Activated gamma-delta T cell (primary cell): ENCODE results near the gene BBS9.
"Not testable (repeated sequence)": the region's sequence is repeated elsewhere in the genome, so short reads cannot be mapped to it uniquely, and the experiment has no call there.

Experiments
- DNase-seq: peaks from one replicate; lab custom pipeline; 2025; lab: John Stamatoyannopoulos, UW

BBS9 gene

DNA sequence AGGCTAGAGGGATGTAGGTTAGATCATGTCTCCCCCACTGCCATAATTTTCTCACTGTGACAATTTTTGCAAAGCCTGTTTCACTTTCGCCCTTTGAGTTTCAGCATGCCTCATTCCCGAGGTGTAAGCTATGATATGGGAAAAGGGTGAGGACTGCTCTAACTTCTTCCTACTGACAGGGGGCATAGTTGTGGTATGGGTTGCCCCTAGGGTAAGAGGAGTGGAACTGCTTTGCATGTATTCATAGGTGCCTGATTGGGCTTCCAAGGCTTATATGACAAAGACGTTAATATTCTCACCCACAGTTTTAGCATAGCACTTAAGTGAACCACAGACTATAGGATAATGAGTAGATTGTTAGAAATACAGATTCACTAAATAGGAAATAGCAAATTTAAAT is 148.7 kb downstream of the BBS9 start:
- no peak for DNase-seq

DNA sequence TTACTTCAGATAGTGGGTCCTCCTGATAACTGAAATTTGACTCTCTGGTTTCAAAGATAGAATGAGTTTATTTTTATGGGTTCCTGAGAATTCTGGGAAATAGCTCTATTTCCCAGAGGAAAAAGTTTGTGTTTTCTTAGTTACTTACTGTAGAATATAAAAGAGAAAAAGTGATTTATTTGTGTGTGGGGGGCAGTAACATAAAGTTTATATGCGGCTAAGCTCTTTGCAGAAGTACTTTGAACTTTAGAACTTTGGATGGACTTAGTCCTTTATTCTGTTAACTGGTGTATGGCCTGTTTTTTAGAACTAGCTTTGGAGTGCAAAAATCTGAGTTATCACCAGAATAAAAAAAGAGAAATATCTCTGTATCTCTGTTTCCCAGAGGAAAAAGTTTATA is 157.1 kb downstream of the BBS9 start:
- no peak for DNase-seq

DNA sequence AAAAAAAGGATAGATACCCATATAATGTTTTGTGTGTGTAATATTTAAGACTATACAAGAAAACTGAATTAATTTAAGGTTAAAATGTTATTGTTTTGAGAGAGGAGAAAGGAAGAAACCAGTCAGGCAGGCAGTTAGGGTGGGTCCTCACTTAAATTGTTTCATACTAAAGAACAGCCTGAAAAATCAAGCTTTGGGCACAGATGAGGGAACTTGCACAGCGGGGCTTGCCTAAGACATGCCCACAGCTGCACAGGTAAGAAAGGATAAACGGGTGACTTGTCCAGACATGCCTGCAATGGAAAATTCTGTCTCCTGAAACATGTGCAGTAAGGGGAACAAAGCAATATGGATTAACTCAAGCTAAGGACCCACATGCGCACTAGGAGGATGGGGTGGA is 158.4 kb downstream of the BBS9 start:
- no peak for DNase-seq

DNA sequence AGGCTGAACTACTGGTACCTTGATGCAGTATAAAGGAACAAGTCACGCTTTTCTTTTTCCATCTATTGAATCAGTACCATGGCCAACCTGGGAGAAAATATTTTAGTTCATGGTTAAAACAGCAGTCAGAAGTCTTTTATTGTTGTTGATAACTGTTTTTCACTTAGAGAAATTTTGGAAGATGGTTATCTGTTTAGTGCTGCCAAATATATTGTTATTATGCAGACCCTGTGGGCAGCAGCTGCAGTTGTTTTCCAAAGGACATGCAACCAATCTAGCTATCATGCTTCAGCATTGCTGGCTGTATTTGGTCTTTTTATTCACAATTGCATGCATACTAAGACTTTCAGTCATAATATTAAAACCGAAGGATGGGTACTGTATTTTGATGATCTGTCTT is 169.5 kb downstream of the BBS9 start:
- no peak for DNase-seq

DNA sequence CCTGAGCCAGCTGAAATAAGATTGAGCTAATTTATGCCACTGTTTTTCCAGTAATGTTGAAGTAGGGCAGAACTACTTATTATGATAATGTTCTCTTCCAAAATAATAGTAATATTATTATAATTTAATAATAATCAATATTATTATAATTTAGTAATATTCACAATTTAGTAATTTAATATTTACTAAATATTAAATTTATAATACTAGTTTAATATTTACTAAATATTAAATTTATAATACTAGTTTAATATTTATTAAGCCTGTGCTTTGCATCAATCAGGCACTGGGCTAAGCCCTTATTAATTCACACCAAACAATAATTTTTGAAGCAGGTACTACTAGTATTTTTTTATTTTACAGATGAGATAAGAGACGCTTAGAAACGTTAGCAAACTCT is 170.1 kb downstream of the BBS9 start:
- no peak for DNase-seq

DNA sequence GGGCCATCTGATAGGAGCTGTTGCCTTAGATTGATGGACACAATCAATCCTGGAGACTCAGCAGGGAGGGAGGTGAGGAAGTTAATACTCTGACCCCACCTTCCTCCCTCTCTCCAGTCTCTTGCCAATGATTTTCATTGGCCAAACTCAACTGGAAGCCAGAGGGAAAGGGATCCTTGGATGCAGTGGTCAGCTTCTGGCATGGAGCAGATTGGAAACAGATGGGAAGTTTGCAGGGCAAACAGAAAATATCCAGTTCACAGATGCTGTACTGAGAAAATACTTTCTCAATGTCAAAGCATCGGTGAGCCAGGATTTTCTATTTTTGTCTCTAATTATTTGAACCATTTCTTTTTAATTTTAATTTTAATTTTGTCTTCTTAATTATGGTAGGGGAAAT is 170.8 kb downstream of the BBS9 start:
- DNase-seq, result no peak

DNA sequence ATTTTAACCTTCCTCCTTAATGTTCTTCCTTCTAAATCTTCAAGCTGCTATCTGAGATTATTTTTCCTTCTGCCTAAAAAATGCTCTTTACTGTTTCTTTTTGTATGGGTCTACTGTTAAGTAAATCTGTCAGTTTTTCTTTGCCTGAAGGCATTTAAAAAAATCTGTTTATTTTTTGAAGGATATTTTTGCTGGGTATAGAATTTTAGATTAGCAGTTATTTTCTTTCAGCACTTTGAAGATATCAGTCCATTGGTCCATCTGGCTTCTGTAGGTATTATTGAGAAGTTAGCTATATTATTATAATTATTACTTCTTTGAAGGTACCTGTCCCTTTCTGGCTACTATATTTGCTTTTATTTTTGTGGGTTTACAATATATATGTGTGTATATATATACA is 171.4 kb downstream of the BBS9 start:
- DNase-seq, result no peak

DNA sequence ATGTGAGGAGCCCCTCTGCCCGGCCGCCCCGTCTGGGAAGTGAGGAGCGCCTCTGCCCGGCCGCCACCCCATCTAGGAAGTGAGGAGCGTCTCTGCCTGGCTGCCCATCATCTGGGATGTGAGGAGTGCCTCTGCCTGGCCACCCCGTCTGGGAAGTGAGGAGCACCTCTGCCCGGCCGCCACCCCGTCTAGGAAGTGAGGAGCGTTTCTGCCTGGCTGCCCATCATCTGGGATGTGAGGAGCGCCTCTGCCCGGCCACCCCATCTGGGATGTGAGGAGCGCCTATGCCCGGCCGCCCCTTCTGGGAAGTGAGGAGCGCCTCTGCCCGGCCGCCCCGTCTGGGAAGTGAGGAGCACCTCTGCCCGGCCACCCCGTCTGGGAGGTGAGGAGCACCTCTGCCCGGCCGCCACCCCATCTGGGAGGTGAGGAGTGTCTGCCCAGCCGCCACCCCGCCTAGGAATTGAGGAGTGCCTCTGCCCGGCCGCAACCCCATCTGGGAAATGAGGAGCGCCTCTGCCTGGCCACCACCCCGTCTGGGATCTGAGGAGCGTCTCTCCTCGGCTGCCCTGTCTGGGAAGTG is 174.7 kb downstream of the BBS9 start:
- DNase-seq, result not testable (repeated sequence)

DNA sequence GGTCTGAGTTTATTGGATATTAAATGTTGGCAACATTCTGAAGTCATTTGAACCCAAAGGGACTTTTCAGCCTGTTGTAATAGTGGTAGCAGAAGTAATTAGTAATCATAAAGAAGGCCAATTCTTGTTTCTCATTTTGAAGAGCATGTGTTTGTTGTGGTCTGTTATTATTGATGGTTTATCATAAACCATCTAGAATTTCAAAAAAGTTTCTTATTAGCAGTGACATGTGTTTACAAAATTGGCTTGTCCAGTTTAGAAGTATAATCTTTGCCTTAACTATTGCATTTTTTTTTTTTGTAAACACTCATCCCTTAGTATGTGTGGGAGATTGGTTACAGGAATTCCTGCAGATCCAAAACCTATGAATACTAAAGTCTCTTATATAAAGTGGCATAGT is 177.8 kb downstream of the BBS9 start:
- DNase-seq, result no peak

DNA sequence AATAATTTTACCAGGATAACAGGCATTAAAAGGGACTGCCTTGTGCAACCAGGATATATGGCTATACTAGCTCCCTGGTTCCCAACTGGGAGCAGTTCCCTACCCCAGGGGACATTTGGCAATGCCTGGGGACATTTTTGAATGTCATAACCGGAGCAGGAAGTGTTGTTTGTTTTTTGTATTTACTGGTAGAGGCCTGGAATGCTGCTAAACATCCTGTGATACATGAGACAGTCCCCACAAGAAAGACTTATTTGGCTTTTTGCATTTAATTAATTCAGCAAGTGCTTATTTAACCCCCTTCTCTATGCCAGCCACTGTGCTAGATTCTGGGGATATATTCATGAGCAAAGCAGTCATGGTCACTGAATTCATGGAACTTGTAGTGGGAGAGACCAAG is 181.2 kb downstream of the BBS9 start:
- DNase-seq, result no peak

DNA sequence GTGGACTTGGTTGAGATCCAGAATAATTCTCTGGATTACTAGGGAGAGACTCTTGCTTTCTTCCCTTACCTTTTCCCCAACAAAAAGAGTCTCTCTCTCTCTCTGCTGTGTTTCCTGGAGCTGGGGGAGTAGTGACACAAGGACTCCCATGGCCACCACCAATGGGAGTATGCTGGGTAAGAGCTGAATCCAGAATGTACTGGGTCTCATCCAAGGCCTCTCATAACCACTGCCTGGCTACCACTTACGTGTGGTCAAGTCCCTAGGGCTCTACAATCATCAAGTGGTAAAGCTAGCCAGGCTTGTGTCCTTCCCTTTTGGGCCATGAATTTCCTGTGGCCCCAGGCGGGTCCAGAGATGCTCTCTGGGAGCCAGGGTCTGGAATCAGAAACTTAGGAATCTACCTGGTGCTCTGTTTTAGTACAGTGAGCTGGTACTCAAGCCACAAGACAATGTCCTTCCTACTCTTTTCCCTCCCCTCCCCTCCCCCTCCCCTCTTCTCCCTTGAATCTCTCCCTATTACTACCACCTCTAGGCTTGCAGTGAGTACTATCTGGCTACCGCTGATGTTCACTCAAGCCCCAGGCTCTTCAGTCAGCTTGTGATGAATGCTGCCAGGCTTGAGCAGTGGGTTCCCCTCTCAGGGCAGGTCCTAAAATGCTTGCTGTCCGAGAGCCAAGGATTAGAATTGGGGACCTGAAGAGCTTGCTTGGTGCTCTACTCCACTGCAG is 196.6 kb downstream of the BBS9 start:
- no peak for DNase-seq

DNA sequence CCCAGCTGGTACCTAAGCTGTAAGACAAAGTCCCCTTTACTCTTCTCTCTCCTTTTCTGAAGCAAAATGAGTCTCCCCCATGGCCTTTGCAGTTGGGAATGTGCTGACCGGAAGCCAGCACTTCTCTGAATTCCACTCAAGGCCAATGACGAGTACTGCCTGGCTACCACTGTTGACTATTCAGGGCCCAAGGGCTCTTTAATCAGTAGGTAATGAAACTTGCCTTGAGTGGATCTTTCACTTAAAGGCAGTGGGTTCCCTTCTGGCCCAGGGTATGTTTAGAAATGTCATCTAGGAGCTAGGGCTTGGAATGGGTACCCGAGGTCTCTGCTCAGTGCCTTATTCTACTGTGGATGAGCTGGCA is 197.1 kb downstream of the BBS9 start:
- no peak for DNase-seq

DNA sequence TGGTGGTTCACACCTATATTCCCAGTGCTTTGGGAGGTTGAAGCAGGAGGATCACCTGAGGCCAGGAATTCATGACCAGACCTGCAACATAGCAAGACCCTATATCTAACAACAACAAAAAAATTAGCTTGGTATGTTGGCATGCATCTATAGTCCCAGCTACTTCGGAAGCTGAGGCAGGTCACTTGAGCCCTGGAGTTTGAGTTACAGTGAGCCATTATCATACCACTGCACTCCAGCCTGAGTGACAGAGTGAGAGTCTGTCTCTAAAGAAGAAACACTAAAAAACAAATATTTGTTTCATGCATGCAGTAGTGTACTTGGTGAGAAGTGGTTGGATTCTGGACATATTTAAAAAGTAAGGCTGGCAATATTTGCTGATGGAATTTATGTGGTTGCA is 198.1 kb downstream of the BBS9 start:
- DNase-seq, result no peak

DNA sequence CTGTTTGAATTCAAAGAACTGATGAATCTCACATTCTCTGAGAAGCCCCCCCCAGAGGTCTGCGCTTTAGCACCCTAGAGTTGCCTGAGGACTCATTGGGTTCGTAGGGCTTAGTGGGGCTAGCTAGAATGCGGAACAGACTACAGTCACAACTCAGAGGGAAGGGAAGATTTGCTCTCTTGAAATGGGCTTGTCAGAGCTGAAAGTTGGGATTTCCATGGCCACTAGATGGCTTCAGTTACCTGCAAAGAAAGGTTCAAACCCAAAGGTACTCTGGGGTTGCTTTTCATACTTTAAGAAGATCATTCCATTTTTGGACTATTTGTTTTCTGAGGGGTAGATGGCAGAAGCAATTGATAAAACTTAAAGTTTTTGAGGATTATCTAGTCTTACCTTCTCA is 205.0 kb downstream of the BBS9 start:
- DNase-seq, result no peak

DNA sequence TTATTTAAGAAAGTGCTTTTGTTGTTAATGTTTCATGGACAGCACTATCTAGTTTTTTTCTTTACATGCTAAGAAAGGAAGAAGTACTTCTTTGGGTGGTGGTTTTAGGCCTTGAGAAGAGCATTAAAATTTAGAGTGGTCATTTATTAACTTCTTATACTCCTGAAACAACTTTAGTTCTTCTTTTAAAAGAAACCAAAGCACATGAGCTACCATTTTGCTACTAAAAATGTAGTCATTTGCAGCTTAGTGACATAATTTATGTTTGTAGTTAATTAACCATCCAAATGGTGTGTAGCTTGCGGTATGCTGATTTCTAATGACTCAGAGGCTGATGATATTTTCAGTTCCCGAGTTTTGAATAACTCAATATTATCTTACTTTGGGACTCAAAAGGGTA is 207.5 kb downstream of the BBS9 start:
- DNase-seq, result no peak

DNA sequence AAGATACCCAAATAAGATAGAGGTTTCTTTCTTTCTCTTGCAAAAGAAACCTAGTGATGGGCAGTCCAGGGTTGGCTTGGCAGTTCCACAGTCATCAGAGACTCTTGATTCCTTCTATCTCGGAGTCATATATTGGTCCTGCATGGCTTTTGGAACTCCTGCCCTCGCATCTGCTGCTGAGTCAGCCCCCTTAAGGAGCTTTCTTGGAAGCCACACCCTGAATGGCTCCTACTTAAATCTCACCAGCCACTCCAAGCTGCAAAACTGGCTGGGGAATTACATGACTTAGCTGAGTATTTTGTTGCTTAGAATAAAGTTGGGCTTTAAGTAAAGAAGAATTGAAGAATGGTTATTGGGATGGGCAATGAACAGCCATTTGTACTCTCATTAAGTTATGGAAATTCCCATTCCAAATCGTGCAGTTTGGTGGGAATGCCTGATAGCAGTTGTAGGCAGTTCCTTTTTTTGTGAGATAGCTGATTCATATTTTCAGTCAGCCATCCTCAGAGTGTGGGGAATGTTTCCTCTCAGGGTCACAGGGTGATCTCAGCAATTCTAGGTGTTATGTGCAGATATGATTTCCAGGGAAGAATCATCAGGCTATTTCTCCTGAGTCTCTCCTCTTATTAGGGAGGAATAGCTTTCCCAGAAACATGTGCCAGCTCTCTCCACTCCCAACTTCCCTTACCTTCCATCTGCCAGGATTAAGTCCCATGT is 209.9 kb downstream of the BBS9 start:
- DNase-seq, result no peak

DNA sequence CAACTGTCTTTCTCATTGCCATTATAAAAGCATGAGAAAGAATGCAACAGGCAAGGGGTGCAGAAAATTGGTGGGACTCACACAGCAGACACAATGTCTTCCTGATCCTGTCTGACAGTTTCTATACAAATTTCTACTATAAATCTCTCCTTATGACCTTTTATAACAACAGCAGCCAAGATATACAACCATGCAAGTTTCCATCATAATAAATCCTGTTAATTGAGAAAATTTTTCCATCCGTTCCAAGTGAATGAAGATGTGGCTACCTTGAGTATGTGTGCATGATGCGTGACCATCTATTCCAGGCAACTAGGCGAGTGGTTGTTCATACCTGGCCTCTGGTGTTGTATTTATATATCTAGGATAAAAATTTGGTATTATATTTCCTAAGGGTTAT is 216.7 kb downstream of the BBS9 start:
- DNase-seq, result no peak

DNA sequence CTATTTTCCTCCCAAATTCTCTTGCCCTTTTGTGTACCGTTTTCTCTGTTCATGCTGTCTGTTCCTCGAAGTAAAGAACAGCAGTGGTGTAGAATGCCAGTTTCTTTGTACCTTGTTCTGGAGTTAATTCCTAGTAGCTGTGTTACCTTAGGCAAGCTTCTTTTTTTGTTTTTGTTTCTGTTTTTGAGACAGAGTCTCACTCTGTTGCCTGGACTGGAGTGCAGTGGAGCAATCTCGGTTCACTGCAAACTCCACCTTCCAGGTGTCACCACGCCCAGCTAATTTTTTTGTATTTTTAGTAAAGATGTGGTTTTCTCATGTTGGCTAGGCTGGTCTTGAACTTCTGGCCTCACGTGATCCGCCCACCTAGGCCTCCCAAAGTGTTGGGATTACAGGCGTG is 221.2 kb downstream of the BBS9 start:
- DNase-seq, result no peak

DNA sequence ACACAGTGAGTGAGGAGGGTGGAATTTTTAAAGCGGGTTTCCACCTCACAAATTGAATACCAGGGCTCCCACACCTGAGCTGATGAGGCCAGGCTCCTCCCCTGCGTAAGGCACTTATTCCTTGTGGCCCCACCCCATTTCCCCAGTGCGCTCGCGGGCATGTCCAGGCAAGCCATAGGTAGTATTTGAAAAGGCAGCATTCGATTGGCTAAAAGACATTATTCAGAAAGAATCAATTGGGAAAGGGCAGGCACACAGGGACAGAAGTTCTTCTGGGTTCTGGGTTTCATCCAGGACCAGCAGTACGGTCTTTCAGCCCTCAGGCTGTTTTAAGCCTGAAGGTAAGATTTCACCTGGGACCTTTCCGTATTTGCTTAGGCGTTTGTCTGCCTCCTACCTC is 222.3 kb downstream of the BBS9 start:
- DNase-seq, result no peak

DNA sequence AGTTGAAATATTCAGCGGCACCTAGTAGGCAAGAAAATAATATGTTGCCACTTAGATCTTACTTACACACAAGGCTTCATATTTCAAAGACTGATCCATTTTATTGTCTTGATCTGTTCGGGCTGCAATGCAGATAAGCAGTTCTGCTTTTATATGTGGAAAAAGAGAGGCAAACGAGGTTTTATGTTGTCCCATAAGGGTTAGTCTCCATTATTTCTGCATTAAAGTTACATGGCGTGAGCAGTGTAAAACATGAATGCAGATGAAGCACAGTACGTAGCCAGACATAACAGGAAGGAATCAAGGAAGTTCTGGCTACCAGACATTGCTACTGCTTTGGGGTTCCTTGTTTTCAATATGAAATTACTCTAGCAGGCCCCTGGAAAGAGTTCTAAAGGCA is 224.8 kb downstream of the BBS9 start:
- DNase-seq, result no peak

DNA sequence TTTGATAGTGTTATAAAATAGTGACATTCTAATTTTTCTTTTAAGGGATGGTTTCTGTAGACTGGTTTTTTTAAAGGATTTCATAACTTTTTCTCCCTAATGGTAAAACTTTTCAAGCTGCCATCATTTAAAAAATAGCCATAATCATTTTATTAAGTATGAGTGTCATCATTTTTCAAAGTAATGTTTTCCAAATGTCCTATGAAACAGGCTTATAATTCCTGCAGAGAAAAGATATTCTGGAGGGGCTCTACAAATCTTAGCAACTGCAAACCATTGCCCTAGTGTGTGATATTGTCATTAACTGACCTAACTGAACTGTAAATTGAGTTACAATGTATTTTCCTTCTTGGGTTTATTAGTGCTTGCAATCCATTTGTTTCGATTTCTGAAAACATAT is 226.0 kb downstream of the BBS9 start:
- no peak for DNase-seq

DNA sequence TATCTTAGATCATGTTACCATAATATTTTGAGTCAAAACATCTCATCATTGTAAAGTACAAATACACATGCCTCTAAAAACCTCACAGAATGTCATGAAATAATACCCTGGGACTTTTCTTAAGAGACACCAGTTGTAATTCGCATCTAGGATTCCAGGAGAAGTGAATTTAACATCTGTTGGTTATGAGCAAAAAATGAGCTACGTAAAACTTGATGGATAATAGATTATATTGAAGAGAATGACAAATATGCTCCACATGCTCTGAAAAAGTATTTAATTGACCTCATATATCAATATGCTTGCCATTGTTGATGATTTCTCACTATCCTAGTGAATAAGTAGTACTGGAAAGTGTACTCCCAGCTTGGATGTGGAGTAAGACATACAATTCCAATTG is 227.0 kb downstream of the BBS9 start:
- DNase-seq, result no peak

DNA sequence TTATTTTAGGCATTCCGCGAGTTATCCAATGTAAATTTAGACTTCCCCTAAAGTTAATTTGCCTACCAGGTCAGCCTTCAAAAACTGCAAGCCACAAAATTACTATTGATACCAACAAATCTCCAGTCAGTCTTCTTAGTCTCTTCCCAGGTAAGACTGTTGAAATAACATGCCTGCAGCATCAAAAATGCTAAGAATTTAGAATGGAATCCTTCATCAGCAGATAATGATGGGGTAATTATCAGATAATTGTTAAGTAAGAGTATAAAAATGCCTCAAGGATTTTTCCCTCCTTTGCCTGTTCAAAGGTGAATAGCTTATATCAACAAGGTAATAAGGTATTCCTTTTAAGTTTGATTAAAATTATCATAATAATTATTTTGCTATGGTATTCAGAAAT is 228.5 kb downstream of the BBS9 start:
- no peak for DNase-seq

DNA sequence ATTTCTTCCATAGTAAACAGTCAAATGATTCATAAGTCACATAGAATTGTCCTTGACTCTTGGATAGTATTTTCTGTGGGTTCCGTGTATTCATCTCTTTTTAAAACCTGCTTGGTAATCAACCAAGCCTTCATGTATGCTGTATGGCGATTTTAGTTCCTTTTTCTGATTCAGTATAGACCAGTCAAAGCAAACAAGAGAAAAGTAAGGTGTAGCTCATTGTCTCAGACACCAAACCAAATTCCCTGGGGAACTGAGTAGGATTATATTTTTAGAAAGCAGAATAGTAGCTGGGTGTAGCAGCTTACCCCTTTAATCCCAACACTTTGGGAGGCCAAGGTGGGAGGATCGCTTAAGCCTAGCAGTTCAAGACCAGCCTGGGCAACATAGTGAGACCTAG is 240.5 kb downstream of the BBS9 start:
- no peak for DNase-seq
